LNCAP (cell line): ENCODE measurements around the gene CES3.
A peak's percentile ranks its signal among the peaks of the same experiment; 100 is the strongest.

ENCODE experiments used
- TF ChIP-seq, protein P1 (sequence below): fragments of 450-650 bp; IDR thresholded peaks from 2 replicates; pipeline ENCODE4 v1.5.1; 2017; ENCODE audit warnings: mild to moderate bottlenecking

CES3 gene

DNA sequence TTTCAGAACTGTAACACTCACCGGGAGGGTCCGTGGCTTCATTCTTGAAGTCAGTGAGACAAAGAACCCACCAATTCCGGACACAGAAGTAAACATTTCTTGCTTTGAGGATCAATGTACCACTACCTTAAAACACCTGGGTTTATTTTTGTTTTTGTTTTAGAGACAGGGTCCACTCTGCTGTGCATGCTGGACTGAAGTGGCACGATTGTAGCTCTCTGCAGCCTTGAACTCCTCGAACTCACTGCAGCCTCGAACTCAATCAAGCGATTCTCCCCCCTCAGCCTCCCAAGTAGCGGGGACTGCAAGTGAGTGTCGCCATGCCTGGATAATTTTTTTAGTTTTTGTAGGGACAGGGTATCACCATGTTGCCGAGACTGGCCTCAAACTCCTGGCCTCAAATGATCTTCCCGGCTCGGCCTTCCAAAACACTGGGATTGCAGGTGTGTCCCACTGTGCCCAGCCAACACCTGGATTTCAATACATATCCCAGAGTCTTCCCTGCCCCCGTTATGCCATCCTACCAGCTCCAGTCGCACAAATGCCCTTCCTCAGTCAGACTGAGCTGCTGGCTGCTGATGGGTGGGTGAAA lies 14.3 kb downstream of the CES3 start:
- TF ChIP-seq, protein P1, sequence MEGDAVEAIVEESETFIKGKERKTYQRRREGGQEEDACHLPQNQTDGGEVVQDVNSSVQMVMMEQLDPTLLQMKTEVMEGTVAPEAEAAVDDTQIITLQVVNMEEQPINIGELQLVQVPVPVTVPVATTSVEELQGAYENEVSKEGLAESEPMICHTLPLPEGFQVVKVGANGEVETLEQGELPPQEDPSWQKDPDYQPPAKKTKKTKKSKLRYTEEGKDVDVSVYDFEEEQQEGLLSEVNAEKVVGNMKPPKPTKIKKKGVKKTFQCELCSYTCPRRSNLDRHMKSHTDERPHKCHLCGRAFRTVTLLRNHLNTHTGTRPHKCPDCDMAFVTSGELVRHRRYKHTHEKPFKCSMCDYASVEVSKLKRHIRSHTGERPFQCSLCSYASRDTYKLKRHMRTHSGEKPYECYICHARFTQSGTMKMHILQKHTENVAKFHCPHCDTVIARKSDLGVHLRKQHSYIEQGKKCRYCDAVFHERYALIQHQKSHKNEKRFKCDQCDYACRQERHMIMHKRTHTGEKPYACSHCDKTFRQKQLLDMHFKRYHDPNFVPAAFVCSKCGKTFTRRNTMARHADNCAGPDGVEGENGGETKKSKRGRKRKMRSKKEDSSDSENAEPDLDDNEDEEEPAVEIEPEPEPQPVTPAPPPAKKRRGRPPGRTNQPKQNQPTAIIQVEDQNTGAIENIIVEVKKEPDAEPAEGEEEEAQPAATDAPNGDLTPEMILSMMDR, result no peak

DNA sequence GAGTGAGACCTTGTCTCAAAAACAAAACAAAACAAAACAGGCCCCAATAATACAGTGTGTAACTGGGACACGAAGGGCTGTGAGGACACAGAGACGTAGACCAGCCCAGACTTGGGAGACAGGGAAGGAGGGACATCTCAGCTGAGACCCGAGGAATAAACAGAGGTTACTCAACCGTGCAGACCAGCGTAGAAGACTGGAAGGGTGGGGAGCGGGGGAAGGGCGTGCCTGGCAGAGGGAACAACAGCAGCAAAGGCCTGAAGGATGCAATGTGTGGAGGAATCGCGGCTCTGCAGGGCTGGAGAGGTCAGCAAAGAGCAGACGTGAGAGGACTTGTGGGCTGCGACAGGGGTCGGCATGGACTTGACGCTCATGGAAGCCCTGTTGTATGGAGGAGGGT lies 15.7 kb downstream of the CES3 start:
- TF ChIP-seq, protein P1, result no peak

DNA sequence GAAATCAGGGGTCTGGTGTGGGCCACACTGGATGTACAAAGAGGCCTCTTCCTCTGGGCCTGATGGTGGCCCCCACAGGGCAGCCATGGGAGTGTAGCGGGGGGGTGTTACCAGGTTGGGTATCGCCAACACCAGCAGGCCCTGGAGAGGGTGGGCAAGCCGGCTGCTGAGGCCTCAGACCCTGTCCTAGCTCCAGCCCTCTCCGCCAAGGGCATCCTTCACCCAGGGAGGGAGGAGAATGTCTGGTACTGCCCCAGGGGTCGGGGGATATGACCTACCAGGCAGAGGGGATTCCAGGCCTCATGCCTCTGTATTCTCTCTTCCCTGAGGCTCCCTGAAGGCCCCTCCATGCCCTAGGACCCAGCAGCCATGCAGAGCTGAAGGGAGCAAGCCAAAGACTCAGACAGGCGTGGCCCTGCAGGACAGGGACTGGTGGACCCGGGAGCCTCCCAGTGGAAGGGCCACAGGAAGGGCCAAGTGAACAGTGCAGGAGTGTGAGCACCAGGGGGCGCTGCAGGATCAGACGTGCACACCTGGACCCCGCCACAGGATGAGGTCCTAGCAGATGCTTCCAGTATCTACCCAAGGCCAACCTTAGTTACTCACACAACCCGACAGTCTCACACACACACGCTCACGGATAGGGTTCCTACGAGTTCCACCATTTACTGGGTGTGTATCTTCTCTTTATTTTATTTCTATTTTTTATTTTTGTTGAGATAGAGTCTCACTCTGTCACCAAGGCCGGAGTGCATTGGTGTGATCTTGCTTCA lies 16.5 kb downstream of the CES3 start:
- TF ChIP-seq, protein P1, result peak; percentile 92

DNA sequence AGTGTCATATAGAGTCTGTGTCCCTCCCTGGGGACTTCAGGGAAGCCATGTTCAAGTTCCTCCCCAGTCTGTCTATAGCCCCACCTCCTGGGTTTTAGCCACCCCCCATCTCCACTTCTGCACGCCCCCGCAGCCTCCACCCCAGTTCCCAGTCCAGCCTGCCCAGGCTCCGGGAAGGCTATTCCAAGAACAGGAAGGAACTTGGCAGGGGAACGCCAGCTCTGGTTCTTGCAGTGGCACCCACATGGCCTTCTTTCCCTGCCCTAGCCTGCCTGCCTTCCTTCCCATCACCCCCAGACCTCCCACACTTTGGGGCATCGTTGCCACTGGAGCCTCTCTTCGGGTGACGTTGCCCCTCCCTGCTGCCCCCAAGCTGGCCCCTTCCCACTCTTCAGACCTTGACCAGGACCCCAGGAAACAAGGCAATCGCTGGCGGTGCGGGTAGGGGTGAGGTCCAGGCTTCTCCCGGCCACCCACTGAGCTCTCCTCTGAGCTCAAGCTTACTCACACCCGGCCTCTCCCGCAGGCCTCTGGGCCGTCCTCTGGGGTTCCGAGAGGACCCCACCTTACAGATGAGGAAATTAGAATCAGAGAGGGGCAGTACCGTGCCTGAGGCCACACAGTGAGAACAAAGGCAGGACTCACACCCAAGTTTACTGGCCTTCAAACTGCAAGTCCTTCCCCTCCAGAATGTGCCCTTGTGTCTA lies 18.1 kb downstream of the CES3 start:
- TF ChIP-seq, protein P1, result no peak

DNA sequence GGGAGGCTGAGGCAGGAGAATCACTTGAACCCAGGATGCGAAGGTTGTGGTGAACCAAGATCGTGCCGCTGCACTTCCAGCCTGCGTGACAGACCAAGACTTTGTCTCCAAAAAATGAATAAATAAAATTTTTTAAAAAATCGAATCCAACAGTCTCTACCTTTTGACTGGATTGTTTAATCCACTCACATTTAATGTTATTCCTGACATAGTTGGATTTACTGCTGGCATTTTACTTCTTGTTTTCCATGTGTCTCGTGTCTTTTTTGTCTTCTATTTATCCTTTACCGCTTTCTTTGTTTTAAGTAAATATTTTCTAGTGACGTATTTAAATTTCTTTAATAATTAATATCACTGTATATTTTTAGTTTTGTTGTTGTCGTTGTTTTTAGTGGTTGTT lies 22.0 kb downstream of the CES3 start:
- TF ChIP-seq, protein P1, result no peak

DNA sequence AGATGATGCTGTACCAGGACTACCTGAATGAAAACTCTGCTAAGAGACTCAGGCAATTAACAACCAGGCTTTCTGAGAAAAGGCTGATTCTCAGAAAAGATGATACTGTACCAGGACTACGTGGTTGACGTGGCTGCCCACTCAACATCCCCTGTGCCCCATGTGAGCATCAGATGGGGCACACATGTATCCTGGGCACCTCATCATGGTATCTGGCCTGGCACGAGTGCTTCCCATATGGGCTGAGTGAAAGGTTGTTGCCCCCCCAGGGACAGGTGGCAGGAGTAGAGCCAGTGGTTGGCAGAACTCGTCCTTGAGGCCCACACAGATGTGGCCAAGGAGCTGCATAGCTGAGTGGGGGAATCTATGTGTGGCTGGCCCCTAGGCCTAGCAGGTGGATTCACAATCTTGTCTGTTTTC lies 23.8 kb downstream of the CES3 start:
- TF ChIP-seq, protein P1, result no peak

DNA sequence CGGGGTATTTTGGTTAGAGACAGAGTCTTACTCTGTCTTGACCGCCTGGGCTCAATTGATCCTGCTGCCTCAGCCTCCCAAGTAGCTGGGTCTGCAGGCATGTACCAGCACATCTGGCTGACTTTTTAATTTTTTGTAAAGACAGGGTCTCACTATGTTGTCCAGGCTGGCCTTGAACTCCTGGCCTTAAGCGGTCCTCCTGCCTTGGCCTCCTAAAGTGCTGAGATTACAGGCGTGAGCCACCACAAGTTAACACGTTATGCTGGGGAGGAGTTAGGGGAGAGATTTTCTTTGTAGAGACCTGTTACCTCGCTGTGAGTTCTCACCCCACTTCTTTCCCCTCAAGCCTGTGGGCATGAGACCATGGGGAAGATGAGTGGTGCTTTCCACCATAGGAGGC lies 25.5 kb downstream of the CES3 start:
- TF ChIP-seq, protein P1, result no peak
